NK-92 treated with Interleukin-12 subunit alpha and Interleukin-12 subunit beta, amount 100 ng/mL, for 24 hours (cell line): Measurements from ENCODE around the gene THSD7B.

Experiments used
- DNase-seq: peaks from one replicate; lab custom pipeline; 2025; lab: John Stamatoyannopoulos, UW

The THSD7B gene

GRCh38 chr2:137380610-137381009 lies 615.3 kb downstream of the THSD7B start:
- no peak for DNase-seq

GRCh38 chr2:137381731-137382130 lies 616.4 kb downstream of the THSD7B start:
- DNase-seq, result no peak

GRCh38 chr2:137383391-137383790 lies 618.0 kb downstream of the THSD7B start:
- DNase-seq, result no peak

- DNase-seq, result no peak
These were observed 621.7 kb downstream of the THSD7B start for GRCh38 chr2:137387044-137387443.

GRCh38 chr2:137405496-137405895 lies 640.2 kb downstream of the THSD7B start:
- no peak for DNase-seq

- DNase-seq, result no peak
These were observed 646.2 kb downstream of the THSD7B start for GRCh38 chr2:137411585-137411984.

- no peak for DNase-seq
These were observed 655.4 kb downstream of the THSD7B start for GRCh38 chr2:137420744-137421143.

GRCh38 chr2:137435162-137435561 lies 669.8 kb downstream of the THSD7B start:
- no peak for DNase-seq

GRCh38 chr2:137437386-137437785 lies 672.0 kb downstream of the THSD7B start:
- DNase-seq, result no peak

GRCh38 chr2:137444970-137445369 lies 679.6 kb downstream of the THSD7B start:
- DNase-seq, result no peak

- DNase-seq, result no peak
These were observed 684.1 kb downstream of the THSD7B start for GRCh38 chr2:137449454-137449853.

GRCh38 chr2:137454886-137455285 lies 689.5 kb downstream of the THSD7B start:
- no peak for DNase-seq

- DNase-seq, result no peak
These were observed 702.0 kb downstream of the THSD7B start for GRCh38 chr2:137467246-137467862.

- DNase-seq, result no peak
These were observed 727.9 kb downstream of the THSD7B start for GRCh38 chr2:137493261-137493660.

- no peak for DNase-seq
These were observed 735.3 kb downstream of the THSD7B start for GRCh38 chr2:137500599-137500998.

- no peak for DNase-seq
These were observed 741.9 kb downstream of the THSD7B start for GRCh38 chr2:137507237-137507636.

GRCh38 chr2:137508739-137509384 lies 743.5 kb downstream of the THSD7B start:
- no peak for DNase-seq

- DNase-seq, result no peak
These were observed 746.2 kb downstream of the THSD7B start for GRCh38 chr2:137511526-137511925.

GRCh38 chr2:137521653-137522619 lies 756.6 kb downstream of the THSD7B start:
- no peak for DNase-seq

GRCh38 chr2:137522620-137523011 lies 757.3 kb downstream of the THSD7B start:
- no peak for DNase-seq

GRCh38 chr2:137523931-137524330 lies 758.6 kb downstream of the THSD7B start:
- no peak for DNase-seq

GRCh38 chr2:137525132-137525531 lies 759.8 kb downstream of the THSD7B start:
- no peak for DNase-seq
